ENCODE data around the gene TEX28.
"Not testable (repeated sequence)": the region's sequence is repeated elsewhere in the genome, so short reads cannot be mapped to it uniquely, and the experiment has no call there.

The TEX28 gene, protein sequence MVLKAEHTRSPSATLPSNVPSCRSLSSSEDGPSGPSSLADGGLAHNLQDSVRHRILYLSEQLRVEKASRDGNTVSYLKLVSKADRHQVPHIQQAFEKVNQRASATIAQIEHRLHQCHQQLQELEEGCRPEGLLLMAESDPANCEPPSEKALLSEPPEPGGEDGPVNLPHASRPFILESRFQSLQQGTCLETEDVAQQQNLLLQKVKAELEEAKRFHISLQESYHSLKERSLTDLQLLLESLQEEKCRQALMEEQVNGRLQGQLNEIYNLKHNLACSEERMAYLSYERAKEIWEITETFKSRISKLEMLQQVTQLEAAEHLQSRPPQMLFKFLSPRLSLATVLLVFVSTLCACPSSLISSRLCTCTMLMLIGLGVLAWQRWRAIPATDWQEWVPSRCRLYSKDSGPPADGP

DNA sequence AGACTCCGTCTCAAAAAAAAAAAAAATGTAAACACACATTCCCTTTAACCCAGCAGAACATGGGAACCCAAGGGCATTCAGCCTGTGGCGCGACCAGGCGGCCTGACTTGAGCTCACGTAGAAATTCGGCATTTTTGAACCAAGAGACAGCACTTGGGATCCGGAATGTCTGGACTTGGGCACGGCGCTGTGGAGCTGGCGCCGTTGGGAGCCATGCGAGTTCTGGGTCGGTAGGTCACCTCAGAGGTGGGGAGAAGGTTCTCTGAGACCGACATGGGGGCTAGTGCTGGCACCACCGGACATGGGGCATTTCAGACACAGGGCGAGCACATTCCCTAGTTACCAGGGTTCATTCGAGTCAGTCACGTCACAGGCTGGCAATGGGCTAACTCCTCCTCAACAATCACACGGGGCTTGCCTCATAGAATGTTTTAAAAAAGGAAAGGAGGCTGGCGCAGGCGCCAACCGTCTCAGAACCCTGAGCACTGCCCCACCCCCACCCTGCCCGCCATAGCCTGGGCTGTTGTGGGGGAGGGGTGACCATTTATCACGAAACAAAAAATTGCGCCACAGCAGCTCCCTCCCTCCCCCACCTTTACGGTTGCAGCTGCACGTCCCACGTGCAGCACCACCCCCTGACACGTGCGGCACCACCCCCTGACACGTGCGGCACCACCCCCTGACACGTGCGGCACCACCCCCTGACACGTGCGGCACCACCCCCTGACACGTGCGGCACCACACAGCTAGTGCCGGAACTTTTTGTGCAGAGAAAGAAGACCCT, at the start of gene TEX28:
Gene TEX28 (minus strand): TSS at position 334 of the 784 bp plus-strand sequence. CDS start 3,007 bp downstream, outside the sequence.
- no peak for DNase-seq

DNA sequence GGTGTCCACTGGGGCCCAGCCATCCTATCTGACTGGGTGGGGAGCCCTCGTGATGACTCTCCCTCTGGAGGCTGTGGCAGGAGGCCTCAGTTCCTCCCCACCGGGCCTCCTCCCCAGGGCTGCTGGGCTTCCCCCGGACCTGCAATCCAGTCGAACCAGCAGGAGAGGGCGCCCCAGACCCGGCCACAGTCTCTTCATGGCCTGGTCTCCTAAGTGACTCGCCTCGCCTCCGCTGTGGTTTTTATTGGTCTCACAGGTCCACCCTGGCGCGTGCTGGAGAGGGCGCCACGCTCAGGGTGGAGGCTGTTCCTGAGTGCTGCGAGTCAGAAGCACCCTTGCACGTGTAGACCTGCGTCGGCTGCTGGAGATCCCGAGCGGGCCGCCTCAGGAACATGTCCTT, 48.7 kb upstream of the TEX28 start:
- DNase-seq, result not testable (repeated sequence)

DNA sequence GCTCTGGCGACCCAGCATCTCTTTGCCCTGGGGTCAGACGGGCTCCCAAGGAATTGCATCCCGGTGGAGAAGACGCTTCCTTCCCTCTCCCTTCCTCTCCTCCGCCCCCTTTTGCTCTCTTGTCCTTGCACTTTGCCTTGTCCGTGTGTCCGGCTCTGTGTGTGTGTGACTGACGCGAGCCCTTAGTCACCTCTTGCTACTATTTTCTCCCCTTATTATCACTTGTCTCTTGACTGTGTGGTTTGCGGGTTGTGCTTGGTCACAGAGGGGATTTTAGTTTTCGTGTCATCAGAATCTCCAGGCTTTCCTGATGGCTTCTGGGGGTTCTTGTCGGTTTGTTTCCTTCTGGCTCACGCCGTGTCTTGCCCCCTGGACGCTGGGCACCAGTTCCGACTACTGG, 48.1 kb upstream of the TEX28 start:
- DNase-seq, result not testable (repeated sequence)

DNA sequence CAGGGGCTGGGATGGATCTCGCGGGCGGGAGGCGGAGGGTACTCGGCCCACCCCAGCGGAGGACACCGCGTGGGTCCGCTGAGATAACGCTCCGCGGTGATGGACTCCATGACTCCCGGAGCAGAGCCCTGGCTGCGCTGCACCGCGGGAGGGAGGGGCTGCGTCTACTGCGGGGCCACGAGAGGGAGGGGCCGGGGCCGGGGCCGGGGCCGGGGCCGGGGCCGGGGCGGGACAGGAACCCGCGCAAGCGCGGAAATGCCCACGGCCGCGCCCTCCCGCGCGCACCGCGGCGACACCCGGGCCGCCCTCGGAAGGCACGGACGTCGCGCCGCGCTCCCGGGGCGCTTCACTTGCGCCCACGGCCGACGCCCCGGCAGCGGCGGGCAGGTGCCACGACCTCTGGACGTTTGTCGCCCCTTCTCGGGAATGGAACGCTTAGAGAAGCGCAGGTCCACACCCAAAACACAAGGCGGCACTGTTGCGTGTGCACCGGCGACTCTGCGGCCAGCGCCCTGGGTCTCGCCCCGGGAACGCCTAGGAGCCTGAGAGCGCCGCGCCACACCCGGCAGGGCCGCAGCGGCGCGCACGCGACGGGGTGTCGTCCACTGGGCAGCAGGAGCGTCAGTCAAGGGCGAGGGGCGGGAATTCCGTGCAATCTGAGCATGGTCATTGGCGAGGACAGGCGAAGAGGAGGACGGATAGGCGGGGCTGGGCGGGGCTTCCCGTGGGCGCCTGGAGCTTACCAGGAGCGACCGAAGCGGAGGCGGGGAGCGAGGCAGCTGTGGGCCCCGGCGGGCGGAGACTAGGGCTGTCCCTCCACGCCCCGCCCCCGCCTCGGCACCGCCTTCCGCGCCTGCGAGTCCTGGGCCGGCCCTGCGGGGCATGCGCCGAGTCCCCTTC, 46.7 kb upstream of the TEX28 start:
- DNase-seq, result not testable (repeated sequence)

DNA sequence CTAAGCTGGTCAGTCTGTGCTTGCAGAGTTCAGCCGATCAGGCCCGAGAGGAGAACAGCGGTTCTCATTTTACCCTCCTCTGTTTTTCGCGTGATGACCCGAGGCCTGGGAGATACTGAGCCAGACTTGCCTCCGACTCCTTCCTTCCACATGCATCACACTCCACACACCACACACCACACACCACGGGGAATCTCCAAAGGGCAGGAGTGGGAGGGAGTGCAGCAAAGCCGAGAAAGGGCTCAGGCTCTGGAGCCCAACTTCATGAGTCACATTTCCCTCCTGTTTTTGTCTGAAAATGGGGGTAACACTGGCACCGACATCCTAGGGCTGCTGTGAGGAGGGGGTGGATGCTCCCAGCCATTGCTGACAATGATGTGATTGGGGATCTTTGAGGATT, 39.6 kb upstream of the TEX28 start:
- DNase-seq, result no peak

DNA sequence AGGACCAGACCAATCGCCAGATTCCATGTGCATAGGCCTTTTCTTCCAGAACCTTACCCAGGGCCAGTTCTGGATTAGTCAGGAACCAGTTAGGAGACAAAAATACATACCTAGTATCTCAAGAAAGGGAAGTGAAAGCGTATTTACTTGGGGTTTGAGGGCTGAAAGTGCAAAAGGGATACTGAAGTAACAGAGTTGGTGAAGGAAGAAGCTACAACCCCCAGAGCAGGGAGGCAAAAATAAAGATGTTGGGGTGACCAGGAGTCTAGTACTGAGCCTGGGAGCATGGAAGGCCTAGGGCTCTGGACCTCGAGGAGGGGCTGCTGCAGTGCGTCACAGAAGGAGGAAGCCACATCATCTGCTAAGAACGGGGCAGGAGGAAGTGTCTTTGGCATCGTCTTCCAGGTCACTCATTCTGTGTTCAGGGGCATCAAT, 38.9 kb upstream of the TEX28 start:
- DNase-seq, result no peak

DNA sequence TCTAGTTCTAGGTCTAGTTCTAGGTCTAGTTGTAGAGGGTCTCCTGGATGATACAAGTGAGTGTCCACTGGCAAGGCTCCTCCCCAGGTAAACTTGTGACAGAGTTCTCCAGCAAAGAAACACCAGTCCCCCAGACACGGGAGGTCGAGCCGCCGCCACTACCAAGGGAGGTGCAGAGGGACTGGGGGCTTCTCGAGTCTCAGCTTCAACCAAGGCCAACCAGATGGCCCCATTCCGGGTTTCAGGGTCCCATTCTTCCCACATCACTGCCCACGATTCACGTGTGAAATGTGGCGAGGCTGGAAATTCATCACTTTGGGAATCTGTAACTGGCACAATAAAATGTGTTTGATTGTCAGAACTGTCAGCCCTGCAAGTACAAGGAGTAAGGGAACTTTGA, 38.2 kb upstream of the TEX28 start:
- no peak for DNase-seq

DNA sequence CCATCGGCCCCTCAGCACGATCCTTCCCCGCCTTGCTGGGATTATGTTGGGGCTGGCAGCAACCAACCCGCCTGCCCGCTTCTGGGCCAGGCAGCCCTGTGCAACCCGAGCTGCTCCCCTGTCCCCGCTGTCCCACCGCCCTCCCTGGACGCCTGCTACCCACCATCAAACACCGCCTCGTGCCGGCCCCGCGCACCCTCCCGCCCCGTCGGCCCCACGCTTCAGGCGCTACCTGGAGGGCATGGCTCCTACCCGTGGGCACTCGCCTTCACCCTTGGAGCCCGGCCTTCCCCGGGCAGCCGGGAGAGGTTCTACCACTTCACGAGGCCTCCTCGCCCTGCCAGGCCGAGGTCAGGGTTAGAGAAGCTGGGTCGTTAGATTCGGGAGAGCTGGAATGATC, 37.6 kb upstream of the TEX28 start:
- DNase-seq, result no peak

DNA sequence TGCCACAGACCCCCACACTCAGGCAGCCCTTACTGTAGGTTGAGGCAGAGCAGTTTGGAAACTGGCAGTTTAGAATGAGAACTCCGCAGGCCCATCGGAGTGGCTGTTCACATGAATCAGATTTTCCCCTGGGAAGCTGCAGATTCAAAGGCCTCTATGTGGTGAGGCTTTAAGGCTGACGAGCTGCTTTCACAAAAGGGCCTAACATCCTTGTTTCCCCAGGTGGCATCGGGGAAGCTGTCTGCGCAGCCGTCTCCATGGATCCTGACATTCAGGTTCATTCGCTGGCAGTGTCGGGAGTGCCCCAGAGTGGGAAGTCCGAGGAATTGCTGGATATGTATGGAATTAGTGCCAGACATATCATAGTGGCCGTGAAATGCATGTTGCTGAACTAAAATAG, 34.4 kb upstream of the TEX28 start:
- peak; percentile 32 for DNase-seq

DNA sequence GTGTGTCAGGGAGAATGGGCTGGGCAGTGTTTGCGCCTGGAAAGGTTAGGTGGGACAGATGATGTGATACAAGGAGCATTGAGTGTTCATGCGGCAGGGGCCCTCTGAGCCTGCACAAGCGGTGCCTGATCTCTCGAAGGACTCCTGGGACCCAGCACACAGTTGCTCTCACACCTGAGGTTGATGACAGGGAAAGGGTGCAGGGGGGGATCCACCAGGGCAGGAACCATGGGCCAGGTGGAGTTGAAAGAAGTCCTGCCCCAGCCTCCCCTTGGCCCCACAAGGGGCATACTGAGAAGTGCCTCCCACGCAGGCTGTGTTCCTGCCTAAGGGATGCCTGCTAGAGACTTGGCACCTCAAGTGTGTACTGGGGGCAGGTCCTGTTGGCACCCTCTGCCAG, 33.7 kb upstream of the TEX28 start:
- DNase-seq, result no peak

DNA sequence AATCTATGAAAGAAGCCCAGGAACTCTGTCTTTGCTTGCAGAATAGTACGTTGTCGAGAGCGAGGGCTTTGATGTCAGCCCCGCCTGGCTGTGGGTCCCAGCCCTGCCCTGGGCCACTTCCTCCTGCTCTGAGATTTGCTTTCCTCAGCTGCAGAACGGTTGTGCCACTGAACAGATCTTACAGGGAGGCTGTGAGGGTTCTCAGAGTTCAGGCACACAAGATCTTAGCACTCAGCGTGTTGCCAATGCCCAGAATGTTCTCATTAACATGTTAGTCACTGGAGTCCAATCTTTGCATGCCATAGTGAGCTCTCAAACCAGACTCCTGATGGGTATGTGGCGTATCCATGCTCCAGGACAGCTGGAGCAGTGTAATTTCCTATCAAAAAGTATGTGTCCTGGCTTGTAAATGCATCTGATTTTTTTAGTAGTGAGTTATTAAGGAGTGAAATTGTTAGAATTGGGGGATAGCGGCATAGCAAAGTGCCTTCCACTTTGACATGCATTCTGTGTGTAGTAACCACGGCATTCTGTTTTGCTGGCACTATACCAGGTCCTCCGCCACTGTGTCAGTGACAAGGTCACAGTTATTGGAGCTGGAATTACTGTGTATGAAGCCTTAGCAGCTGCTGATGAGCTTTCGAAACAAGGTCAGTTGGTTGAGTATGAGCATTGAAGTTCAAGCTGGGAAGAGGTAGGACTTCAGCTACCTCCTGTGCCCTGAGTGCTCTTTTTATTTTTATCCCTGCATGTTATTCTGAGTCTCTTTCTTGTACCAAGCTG, 32.3 kb upstream of the TEX28 start:
- DNase-seq, result no peak

DNA sequence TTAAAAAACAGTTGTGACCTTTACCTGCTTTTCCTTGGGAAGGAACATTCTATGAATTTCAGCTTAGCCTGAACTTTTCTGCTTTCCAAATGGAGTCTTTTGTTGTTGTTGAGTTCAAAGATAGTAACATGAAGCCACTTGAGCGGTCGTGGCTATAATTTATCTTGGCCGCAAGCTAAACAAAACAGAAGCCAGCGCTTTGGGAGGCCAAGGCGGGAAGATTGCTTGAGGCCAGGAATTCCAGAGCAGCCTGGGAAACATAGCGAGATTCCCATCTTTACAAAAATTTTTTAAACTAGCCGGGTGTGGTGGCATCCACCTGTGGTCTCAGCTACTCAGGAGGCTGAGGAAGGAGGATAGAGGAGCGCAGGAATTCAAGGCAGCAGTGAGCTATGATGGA, 30.6 kb upstream of the TEX28 start:
- DNase-seq, result no peak

DNA sequence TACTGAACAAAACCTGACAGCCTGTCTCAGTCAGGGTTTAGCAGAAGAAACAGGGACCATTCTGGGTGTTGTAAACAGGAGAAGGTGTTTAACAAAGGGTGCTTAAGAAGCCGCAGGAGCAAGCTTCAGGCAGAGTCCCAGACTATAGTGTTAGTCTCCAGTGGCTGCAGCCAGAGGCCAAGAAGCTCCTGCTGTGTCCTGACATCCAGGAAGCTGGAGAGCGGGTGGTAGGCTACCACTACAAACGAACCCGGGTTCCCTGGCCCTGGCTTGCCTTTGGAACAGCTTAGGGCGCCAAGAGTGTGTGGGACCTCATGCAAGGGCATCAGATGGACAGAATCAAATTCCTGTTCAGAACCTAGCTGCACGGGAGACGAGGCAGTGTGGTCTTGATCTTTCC, 28.6 kb upstream of the TEX28 start:
- DNase-seq, result no peak

DNA sequence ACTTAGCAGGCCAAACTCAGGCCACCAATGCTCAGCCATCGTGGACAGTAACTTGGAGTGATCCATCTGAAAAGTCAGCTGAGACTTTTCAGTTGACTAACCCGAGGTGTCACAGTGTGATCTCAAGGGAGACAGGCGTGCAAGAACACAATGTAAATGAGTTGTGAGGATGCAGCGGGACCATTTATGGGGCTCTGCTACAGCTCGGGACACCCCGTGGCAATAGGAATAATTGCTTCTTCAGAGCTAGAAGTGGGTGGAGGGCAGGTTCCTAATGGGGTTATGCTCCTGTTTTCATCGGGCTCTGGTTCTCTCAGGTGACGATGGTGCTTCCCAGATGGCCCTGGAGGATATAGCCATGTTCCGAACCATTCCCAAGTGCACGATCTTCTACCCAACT, 28.0 kb upstream of the TEX28 start:
- no peak for DNase-seq

DNA sequence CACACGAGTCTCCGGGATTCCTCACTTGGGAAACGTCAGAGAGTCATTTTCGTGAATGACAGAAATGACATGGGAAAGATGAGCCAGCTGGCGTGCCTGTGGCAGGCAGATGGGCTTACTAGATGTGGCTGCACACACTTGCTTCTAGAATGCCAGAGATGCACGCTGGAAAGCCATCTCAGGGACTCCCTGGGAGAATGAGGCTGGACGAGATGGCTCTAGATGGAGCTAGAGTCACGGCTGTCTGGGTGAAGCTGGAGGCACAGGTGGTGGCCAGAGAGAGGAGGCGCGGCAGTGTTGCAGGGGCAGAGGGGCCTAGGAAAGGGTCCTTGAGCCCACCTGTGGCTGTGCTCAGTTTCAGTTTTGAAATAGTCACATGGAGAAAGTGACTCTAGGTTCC, 26.7 kb upstream of the TEX28 start:
- no peak for DNase-seq

DNA sequence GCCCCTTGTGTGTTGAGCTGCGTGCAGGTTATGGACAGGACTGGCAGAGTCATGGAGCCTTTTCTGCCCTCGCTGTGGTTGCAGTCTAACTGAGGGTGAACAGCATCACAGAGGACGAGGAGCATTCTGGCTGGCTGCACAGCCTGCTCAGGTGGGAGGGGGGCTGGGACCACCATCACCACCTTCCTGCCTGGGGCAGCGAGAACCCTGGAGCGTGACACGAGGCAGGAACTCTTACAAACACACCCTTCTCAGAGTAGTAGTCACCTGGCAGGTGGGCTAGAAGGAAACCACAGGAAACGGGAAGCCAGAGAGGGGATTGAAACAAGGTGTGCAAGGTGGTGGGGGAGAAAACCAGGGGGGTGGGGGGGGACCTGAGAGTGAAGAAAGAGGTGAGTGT, 26.2 kb upstream of the TEX28 start:
- DNase-seq, result no peak

DNA sequence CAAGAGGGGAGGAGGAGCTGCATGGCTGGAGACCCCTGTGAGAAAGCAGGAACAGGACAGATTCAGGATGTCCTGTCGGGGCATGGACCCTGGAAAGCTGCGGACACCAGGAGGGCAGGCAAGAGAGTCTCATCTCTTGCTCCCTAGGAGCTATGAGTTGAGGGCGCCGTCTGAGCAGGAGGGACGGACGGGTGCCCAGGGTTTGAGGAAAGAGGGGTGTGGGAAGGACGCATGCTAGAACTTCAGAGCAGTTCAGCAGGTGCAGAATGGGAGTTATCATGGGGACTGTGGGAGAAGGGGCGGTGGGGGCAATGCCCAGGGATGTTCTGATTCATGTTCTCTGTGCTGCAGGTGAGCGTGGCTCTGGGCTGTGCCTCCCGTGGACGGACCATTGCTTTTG, 25.5 kb upstream of the TEX28 start:
- DNase-seq, result no peak

DNA sequence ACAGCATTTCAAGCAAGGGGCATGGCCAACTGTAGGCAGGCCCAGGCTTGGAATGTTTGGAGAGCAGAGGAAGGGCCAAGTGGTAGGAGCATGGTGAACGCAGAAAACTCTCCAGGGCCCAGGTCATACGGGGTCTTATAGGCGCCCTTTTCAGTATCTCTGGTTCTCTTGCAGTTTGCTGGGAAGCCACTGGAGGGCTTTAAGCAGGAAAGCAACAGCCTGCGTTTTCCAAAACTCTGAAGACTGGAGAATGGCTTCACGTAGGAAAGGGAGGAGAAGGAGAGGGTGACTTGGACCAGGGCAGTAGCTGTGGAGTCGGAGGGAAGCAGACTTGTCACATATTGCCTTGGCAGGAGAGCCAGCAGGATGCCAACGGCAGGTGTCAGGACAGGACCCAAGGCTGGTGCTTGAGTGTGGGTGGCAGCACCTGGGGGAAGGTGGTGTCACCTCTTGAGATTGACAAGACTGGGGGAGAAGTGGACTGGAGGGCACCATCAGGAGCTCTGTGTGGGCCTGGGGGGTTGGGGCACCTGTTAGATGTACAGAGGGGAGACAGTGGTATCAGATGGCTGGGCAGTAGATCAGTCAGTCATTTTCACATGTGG, 22.6 kb upstream of the TEX28 start:
- DNase-seq, result peak; percentile 51

DNA sequence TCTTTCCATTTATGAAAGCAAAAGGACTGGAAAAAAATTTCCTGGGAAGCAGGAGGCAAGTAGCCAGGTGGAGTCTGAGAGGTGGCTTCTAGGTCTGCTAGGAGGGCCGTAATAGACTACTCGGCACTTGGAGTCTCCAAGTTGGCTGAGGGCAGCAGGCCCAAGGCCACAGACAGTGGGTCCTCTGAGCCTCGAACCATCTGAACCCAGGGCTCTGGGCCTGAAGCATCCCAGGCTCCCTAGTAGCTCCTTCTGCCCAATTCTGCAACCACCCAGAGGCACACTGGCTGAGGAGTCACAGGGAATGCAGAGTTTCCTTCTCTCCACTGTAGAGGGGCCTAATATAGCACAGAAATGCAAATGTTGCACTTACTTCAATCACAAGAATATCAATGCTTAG, 20.5 kb upstream of the TEX28 start:
- DNase-seq, result no peak

DNA sequence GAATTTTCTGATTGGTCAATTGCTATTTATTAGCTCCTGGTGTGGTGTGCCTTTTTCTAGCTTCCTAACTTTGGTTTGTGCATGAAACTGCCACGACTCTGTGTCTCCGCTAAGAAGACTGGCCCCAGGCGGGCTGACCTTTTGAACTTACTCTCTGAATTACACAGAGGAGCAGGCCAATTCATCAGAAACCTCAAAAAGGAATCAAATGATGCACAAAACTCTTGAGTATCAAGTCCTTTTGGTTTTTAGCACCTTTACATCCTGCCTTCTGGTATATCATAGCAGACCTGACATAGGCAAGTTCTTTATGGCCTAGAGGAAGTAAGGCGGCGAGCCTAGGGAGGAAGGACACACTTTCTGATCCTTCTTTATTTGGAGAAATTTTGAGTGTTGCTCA, 18.2 kb upstream of the TEX28 start:
- no peak for DNase-seq

DNA sequence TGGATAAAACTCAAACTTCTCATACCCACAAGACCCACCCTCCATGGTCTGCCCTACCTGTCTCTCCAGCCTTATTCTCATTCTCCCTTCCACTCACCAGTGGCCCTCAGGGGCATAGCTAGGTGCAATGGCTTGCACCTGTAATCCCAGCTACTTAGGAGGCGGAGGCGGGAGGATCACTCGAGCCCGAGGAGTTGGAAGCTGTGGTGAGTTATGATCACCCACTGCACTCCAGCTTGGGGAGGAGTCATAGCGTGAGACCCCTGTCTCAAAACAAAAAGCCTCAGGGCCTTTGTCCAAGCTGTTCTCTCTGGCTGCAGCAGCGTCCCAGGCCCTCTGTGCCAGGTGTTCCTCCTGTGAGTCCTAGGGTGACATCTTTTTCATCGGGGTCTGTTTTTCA, 17.2 kb upstream of the TEX28 start:
- DNase-seq, result no peak
